Body of pancreas (tissue), 4 donors: ENCODE results near the gene TEX2.

ENCODE experiments used
- CTCF ChIP-seq, 7 experiments: fragments of 450-650 bp in 4 of 7; fragments of 200-600 bp in 3 of 7; sonication (generic) in 3 of 7; IDR thresholded peaks; one replicate each; pipeline ENCODE4 v1.5.1; 2016 to 2019; ENCODE audit warnings: antibody characterized with exemption in 7 of 7
- POLR2A ChIP-seq, 3 donors: fragments of 450-650 bp; IDR thresholded peaks; one replicate each; pipeline ENCODE4 v1.6.1; 2016; ENCODE audit warnings: antibody characterized with exemption in 3 of 3, mild to moderate bottlenecking in 2 of 3

- TF ChIP-seq CTCF (IDR thresholded peaks at IDR 0.05) (no peak), POLR2A (IDR thresholded peaks at IDR 0.05) (no peak)
Measured at GRCh38 chr17:64160378-64160777, 102.7 kb downstream of the TEX2 start.
